Measurements from ENCODE around the gene PHF10.

Gene PHF10

DNA sequence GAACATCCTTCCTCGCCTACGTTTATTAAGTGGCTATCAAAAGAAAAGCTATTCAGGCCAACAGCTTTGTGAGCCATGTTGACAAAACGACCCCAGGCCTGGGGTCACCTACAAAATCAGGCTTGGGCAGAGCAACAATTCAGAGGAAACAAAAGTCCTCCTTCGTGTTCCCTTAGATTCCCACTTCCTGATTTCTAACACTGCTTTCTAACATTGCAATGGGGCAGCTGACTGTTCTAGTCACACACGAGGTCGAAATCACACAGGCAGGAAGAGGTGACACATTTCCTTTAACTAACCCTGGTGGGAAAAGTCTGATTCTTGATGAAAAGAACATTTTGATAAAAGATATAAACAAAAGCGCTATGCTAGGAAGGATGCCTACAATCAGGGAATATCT lies 54.4 kb downstream of the PHF10 start:
- no peak for DNase-seq

DNA sequence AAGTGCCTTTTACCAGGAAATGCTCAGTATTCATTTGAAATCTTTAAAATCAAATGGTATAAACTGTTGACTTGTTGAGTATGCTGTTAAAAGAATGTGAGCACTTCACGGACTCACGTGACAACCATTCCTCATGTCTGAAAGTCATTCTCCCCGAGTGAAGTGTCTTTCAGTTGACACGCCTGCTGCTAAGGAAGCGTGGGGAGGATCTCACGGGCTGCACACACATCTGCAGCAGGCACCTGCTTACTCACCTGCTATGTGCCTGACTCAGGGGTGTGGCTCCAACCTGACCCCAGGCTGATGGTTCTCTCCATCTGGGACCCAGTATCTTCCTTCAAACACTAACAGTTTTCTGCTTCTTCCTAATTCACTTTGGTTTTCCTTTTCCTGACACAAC lies 55.2 kb downstream of the PHF10 start:
- DNase-seq, result no peak

DNA sequence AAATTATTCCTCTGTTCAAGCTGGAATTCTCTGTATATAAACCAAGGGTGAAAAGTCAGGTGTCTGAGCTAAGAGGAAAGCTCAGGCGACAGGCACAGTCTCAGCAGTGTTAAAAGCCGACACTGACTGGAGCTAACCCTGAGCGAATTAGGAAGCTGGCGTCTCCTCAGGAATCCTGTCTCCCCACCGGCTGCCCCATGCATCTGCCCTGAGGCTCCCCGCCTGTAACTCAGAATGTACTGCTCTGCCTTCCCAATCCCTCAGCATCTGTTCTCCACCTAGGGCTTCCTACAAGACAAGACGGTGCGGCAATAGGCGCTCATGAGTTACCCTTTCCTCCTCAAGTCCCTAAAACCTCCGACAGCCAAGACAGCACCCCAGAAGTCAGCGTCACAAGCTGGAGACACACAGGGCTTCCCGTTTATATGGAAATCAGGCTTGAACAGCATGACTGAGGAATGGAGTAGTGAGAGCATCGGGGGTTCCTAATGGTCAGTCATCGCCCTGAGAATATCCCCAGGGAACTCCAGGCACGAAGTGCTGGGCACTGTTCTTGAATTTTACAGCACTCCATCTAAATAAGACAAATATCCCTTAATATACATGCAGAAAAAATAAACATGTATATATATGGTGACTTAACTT lies 56.0 kb downstream of the PHF10 start:
- no peak for DNase-seq

DNA sequence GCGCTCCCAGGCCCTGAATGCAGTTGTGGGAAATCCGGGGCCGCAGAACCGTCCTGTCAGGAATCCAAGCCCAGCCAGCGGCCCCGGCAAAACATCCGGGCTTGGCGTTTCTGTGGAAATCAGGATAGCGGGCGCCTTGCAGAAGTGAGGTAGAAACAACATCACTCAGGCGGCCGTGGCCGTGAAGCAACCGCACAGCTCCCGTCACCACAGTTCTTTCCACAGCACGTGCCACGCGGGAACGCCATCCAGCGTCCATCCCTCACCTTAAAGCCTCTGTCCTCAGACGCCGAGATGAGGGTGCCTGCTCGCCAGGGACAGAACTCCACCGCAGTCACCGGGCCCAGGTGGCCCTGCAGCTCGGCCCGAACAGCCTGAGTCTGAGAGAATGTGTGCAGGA lies 56.6 kb downstream of the PHF10 start:
- DNase-seq, result peak in 1 of 2 experiments; percentile 6

DNA sequence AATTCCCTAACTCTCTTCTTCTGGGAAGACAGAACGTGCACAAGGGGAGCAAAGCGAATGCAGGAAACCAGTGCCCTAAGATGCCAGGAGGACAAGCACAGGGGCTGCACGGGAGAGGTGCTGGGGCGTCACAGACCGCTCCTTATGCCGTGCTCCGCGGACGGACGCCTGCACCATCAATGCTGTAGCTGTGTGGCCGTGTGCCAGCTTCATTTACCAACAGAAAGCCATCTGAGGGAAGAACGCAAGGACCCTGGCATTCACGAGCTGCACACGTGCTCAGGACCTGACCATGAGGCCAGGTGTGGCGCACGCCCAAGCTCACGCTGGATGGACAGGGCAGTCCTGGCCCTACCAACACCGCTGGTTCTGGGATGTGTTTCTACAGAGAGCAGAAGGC lies 57.9 kb downstream of the PHF10 start:
- DNase-seq, result no peak

DNA sequence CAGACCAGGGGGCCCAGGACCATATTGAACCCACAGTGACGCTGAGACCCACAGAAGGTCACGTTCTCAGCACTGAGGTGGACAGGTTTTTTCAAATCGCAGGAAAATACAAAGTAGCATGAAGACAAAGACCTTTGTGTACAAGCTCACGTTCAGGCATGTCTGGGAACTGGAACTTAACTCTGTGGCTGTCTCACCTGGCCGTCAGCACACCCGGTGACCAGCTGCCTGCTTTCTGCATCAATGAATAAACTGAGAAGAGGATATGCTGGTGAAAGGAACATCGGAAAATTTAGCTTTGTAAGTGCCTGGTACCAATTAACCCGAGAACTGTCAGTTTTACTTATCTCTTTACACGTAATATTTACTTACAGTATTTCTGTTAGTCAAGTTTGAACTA lies 59.0 kb downstream of the PHF10 start:
- peak in 1 of 2 experiments; percentile 7 for DNase-seq

DNA sequence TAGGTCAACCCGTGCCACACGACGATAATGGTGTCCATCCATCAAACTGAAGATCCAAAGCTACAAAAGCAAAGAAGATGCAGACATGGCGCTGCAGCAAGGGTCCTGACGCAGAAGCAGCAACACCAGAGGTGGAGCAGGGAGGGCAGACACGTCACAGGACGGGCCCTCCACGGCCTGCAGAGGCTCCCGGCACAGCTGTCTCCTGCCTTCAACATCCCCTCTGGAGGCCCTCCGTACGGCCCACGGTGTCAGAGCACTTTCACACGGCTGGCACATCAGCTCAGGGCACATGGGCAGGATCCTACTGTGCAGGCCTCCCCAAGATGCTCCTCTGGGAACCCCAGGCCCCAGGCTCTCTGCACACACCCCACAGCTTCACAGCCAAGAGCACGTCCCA lies 60.1 kb downstream of the PHF10 start:
- no peak for DNase-seq

DNA sequence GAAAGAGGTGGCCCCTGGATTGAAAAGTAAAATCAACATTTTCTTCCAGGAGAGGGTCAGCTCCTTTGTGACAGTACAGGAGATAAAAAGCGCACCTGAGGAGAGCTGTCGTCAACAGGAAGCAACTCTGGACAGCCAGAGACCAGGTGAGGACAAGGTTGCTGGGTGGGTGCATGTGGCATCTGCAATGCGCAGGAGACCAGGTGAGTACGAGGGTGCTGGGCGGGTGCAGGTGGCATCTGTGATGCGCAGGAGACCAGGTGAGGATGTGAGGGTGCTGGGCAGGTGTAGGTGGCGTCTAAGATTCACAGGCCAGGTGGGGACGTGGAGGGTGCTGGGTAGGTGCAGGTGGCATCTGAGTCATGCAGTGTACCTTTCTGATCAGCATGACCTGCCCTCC lies 60.8 kb downstream of the PHF10 start:
- DNase-seq, result no peak

DNA sequence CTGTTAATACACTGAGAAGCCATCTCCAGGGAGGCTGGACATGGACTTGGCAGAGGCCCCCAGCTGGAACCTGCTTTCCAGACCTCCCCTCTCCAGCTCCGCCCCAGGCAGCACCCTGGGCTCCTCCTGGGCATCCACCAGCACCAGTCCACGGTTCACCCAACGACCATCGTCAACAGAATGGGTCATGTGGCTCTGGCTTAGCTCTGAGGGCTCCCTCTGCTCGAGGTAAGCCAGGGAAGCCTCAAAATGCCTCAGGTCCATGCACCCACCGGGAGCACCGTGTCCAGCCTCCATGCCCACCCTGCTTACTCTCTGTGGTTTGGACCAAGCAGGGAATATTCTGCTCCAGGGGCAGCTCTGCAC lies 62.9 kb downstream of the PHF10 start:
- peak in 1 of 2 experiments; percentile 4 for DNase-seq

DNA sequence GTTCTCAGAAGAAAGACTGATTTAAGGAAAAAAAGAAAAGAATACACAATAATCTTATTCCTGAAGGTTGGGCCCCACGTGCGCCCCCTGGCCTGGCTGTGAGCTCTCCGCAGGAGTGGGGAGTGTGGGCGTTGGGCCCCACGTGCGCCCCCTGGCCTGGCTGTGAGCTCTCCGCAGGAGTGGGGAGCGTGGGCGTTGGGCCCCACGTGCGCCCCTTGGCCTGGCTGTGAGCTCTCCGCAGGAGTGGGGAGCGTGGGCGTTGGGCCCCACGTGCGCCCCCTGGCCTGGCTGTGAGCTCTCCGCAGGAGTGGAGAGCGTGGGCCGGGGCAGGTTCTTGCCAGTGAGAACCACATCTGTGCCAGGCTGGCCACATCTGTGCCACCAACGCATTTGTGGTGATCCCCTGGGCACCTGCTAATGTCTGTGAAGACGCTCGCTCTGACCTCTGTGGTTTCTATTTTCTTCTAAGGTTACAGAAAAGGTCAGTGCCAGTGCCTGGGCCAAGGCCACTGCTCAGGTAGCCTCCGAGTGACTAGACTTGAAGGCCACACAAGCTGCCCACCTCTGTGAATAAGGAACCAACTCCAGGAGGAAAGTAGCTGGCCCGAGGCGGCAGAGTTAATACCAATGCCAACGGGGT lies 63.4 kb downstream of the PHF10 start:
- peak in 1 of 2 experiments; percentile 10 for DNase-seq

DNA sequence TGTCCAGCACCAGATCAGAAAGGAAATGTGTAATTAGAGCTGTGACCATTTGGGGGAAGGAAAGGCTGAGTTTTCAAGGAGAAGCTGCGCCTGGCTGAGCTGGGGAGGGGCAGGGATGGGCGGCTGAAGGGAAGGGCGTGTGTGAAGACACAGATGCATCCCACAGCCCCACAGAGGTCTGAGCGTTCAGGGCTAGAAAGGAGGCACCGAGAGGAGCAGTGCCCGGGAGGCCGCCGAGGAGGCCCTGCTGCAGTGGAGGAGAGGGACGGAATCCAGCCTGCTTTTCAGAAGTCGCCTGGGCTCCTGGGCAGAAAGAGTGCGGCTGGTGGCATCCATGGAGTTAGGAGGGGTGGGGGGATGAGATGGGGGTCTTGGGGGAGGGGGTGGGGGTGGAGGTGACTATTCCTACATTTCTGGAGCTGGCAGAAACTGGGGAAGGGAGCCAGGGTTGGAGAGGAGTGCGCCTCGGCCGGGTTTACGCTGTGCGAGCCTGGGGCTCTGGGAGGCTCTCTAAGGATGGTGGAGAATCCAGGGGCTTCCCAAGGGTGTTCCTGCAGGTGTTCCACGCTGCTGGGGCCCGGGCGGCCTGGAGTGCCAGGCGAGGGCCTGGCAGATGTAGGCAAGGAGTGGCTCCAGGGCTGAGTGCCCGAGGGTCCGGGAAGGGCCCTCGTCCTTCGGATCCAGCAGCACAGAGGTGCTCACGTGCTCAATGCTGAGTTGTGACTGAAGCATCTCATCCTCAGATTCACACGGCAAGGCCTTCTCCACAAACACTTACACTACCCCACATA lies 64.3 kb downstream of the PHF10 start:
- peak in 1 of 2 experiments; percentile 0 for DNase-seq

DNA sequence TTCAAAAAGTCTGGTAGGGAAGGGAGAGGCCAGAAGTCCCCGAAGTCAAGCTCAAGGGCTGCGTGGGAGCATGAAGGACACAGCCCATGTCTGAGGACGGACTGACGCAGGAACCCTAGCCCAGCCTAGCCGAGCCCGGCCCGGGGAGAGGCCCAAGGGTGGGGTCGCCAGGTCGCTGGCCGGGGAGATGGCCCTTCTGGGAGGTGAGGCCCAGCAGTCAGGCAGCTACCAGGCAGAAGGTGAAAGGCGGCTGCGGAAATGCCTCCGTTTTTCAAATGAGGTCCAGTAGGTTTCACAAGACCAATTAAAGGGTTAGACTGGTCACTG lies 67.1 kb downstream of the PHF10 start:
- peak in 1 of 2 experiments; percentile 10 for DNase-seq

DNA sequence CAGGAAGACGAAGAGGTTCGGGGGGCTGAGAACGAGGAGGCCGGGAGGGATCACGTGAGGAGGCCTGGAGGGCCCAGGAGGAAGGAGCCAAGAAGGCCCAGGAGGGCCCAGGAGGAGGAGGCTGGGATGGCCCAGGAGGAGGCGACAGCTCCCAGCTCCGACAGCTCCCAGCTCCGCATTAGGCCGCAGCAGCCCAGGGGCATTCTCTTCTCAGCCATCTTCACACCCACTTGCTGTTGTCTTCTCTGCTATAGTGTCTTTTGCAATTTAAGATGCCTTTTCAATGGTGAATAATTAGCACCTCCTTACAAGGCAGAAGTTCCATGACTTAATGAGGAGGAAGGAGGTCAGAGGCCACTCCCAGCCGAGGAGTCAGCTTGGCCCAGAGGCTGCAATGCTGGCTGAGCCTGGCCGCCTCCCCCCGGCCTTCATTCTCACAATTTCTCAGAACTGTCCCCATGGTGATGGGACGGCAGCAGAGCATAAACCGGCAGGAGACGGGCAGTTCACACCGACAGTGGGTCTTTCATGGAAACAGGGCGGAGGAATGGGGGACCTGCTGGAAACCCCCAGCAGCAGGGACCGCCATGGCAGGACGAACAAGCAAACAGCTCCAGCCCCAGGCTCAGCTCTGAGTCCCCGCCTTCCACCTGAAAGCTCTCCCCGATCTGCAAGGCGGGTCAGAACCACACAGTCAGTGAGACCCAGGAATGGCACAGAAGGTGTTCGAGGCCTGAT lies 67.6 kb downstream of the PHF10 start:
- peak in 1 of 2 experiments; percentile 10 for DNase-seq

DNA sequence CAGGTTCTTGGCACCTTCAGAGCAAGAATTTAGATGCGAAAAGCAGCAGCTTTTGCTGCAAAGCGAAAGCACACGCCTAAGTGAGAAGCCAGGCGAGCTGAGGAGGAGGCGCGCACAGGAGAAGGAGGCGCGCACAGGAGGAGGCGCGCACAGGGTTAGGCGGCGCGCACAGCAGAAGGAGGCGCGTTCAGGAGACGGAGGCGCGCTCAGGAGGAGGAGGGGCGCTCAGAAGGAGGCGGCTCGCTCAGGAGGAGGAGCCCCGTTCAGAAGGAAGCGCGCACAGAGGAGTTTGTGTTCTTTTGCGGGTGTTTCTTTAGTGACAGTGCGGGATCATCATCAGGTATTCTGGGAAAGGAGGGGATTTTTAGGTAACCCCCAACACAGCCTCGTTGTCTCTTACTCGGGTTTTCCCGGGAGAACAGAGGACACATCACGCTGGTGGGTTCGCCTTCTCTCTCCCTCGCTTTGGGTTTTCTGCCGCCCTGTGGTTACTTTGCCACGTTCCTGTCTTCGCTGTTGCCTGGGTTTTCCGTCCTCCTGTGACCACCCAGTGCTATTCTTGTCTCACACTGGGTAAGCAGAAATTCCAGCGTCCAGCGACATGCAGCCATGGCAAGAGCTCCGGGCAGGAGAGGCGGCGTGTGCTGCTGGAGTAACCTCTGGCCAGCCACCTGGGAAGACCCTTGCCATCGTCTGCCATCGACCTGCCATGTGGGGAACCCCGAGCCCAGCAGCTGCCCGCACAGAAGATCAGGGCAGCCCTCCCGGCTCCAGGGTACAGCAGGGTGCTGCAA lies 69.5 kb downstream of the PHF10 start:
- peak; percentile 57 to 70 for DNase-seq

All from activated T-cell treated with anti-CD3 and anti-CD28 coated beads, Interleukin-2, amount 50 U/mL, for 48 hours (primary cell).